ENCODE results near the gene ORM2. TPM values are rescaled to one million over a fixed set of nuclear protein-coding genes. Genes with fewer than 3 reads are reported as not detected.
"Not testable (repeated sequence)": the region's sequence is repeated elsewhere in the genome, so short reads cannot be mapped to it uniquely, and the experiment has no call there.

Gene ORM2
- total RNA-seq, 1 experiment from 2014 or later = not detected

- 0 out of 2 replicates have a peak, but pooled peaks cover 4% of the 10 kb centered on the region for H3K36me3 ChIP-seq
These were observed 15.3 kb upstream of the ORM2 start for GRCh38 chr9:114314256-114314867.

GRCh38 chr9:114314881-114315722 is 14.6 kb upstream of the ORM2 start:
- DNase-seq = no peak
- no peak overlapping the region for H3K27ac ChIP-seq
- H3K27me3 ChIP-seq = no peaks in the 10 kb centered on the region; the same call in 1 of the 2 replicates
- no peaks in the 10 kb centered on the region for H3K4me1 ChIP-seq
- H3K4me3 ChIP-seq = no peak overlapping the region
- 0 out of 2 replicates have a peak, but pooled peaks cover 4% of the 10 kb centered on the region for H3K36me3 ChIP-seq
- no peaks in the 10 kb centered on the region for H3K9me3 ChIP-seq (replicated peaks)

More at GRCh38 chr9:114314256-114314867, 15.3 kb upstream of the ORM2 start:
- Histone ChIP-seq H3K27me3 (no peaks in the 10 kb centered on the region; the same call in 1 of the 2 replicates), H3K4me1 (no peaks in the 10 kb centered on the region), H3K9me3 (replicated peaks) (no peaks in the 10 kb centered on the region), H3K27ac (no peak overlapping the region), H3K4me3 (no peak overlapping the region)
- no peak for DNase-seq

GRCh38 chr9:114315723-114316363 is 13.8 kb upstream of the ORM2 start:
- Histone ChIP-seq H3K27ac (no peak overlapping the region), H3K36me3 (no peaks in the 10 kb centered on the region), H3K27me3 (no peaks in the 10 kb centered on the region; the same call in 1 of the 2 replicates), H3K9me3 (replicated peaks) (no peaks in the 10 kb centered on the region), H3K4me3 (no peak overlapping the region), H3K4me1 (no peaks in the 10 kb centered on the region)
- no peak for DNase-seq

- no peaks in the 10 kb centered on the region for H3K9me3 ChIP-seq (replicated peaks)
- no peak overlapping the region for H3K4me3 ChIP-seq
- H3K27ac ChIP-seq = no peak overlapping the region
- DNase-seq = no peak
- H3K27me3 ChIP-seq = no peaks in the 10 kb centered on the region; the same call in 1 of the 2 replicates
- H3K4me1 ChIP-seq = no peaks in the 10 kb centered on the region
- no peaks in the 10 kb centered on the region for H3K36me3 ChIP-seq
These were observed 13.0 kb upstream of the ORM2 start for GRCh38 chr9:114316605-114317230.

- H3K9me3 ChIP-seq (replicated peaks) = no peaks in the 10 kb centered on the region
- H3K36me3 ChIP-seq = no peaks in the 10 kb centered on the region
- no peaks in the 10 kb centered on the region for H3K4me1 ChIP-seq
- DNase-seq = no peak
- no peak overlapping the region for H3K27ac ChIP-seq
- H3K27me3 ChIP-seq = no peaks in the 10 kb centered on the region; the same call in 1 of the 2 replicates
- H3K4me3 ChIP-seq = no peak overlapping the region
These were observed 11.9 kb upstream of the ORM2 start for GRCh38 chr9:114317665-114318357.

- DNase-seq = no peak
- H3K4me1 ChIP-seq = no peaks in the 10 kb centered on the region
- H3K27ac ChIP-seq = no peak overlapping the region
These were observed 11.3 kb upstream of the ORM2 start for GRCh38 chr9:114318416-114318815.

GRCh38 chr9:114319147-114319546 is 10.5 kb upstream of the ORM2 start:
- Histone ChIP-seq H3K36me3 (no peaks in the 10 kb centered on the region), H3K27ac (no peak overlapping the region), H3K4me3 (no peak overlapping the region), H3K4me1 (no peaks in the 10 kb centered on the region), H3K9me3 (replicated peaks) (no peaks in the 10 kb centered on the region), H3K27me3 (no peaks in the 10 kb centered on the region; the same call in 1 of the 2 replicates)
- no peak for DNase-seq

More at GRCh38 chr9:114318416-114318815, 11.3 kb upstream of the ORM2 start:
- Histone ChIP-seq H3K4me3 (no peak overlapping the region), H3K27me3 (no peaks in the 10 kb centered on the region; the same call in 1 of the 2 replicates), H3K36me3 (no peaks in the 10 kb centered on the region), H3K9me3 (replicated peaks) (no peaks in the 10 kb centered on the region)

GRCh38 chr9:114320710-114321109 is 9.0 kb upstream of the ORM2 start:
- H3K9me3 ChIP-seq (replicated peaks); H3K36me3 ChIP-seq; H3K27me3 ChIP-seq; DNase-seq; H3K4me1 ChIP-seq; H3K4me3 ChIP-seq; H3K27ac ChIP-seq: not testable (repeated sequence)

GRCh38 chr9:114321759-114322158 is 7.9 kb upstream of the ORM2 start:
- Histone ChIP-seq H3K36me3 (no peaks in the 10 kb centered on the region), H3K4me1 (no peaks in the 10 kb centered on the region), H3K27ac (no peak overlapping the region), H3K4me3 (no peak overlapping the region), H3K27me3 (no peaks in the 10 kb centered on the region; the same call in 1 of the 2 replicates), H3K9me3 (replicated peaks) (no peaks in the 10 kb centered on the region)
- no peak for DNase-seq

- not testable (repeated sequence) for H3K27ac ChIP-seq; DNase-seq; H3K4me1 ChIP-seq; H3K9me3 ChIP-seq (replicated peaks); H3K4me3 ChIP-seq; H3K27me3 ChIP-seq; H3K36me3 ChIP-seq
These were observed 7.4 kb upstream of the ORM2 start for GRCh38 chr9:114322160-114322818.

- H3K36me3 ChIP-seq; H3K4me3 ChIP-seq; H3K27me3 ChIP-seq; H3K27ac ChIP-seq; DNase-seq; H3K4me1 ChIP-seq; H3K9me3 ChIP-seq (replicated peaks): not testable (repeated sequence)
These were observed 6.7 kb upstream of the ORM2 start, which contains the start of gene ORM1 for GRCh38 chr9:114322831-114323531. Gene ORM1, plus strand, starts transcription at chr9:114323098. Its CDS starts 36 bp downstream, at chr9:114323134.

- not testable (repeated sequence) for H3K9me3 ChIP-seq (replicated peaks); H3K27ac ChIP-seq; H3K4me3 ChIP-seq; H3K36me3 ChIP-seq; DNase-seq; H3K4me1 ChIP-seq; H3K27me3 ChIP-seq
These were observed 5.8 kb upstream of the ORM2 start for GRCh38 chr9:114323849-114324248.

GRCh38 chr9:114324492-114324891 is 5.2 kb upstream of the ORM2 start:
- Histone ChIP-seq H3K9me3 (replicated peaks) (no peaks in the 10 kb centered on the region), H3K4me1 (no peaks in the 10 kb centered on the region), H3K27me3 (no peaks in the 10 kb centered on the region), H3K4me3 (no peak overlapping the region), H3K36me3 (no peaks in the 10 kb centered on the region), H3K27ac (no peak overlapping the region)
- DNase-seq = no peak

Data from SJCRH30 (cell line).